IMR-90 (cell line): ENCODE measurements around the gene BRD4.

Source experiments
- BHLHE40 ChIP-seq: fragments of 150-350 bp; IDR thresholded peaks from 2 replicates; pipeline ENCODE4 v1.6.1; 2016; ENCODE audit warnings: mild to moderate bottlenecking, low read depth, low read length
- CEBPB ChIP-seq: IDR thresholded peaks from 2 replicates; pipeline ENCODE4 v1.6.1; 2012; ENCODE audit warnings: low read depth, low read length, improper control_type of control experiment
- CHD1 ChIP-seq: IDR thresholded peaks from 2 replicates; pipeline ENCODE4 v1.6.1; 2012; ENCODE audit warnings: low read depth, low read length, improper control_type of control experiment
- FOS ChIP-seq: fragments of 150-350 bp; IDR thresholded peaks from 2 replicates; pipeline ENCODE4 v1.6.1; 2016; ENCODE audit warnings: low read depth, low read length
- MAFK ChIP-seq: IDR thresholded peaks from 2 replicates; pipeline ENCODE4 v1.6.1; 2012; ENCODE audit warnings: low read depth, low read length, improper control_type of control experiment
- MAZ ChIP-seq: IDR thresholded peaks from 2 replicates; pipeline ENCODE4 v1.6.1; 2012; ENCODE audit warnings: low read depth, mild to moderate bottlenecking, low read length, improper control_type of control experiment, moderate library complexity, borderline replicate concordance
- MXI1 ChIP-seq: IDR thresholded peaks from 2 replicates; pipeline ENCODE4 v1.6.1; 2012; ENCODE audit warnings: low read depth, mild to moderate bottlenecking, low read length, moderate library complexity, borderline replicate concordance
- POLR2A ChIP-seq: IDR thresholded peaks from 2 replicates; pipeline ENCODE4 v1.6.1; 2012; ENCODE audit warnings: mild to moderate bottlenecking, low read depth, low read length
- RAD21 ChIP-seq: IDR thresholded peaks from 2 replicates; pipeline ENCODE4 v1.6.1; 2012; ENCODE audit warnings: low read length, improper control_type of control experiment
- RFX5 ChIP-seq: IDR thresholded peaks from 2 replicates; pipeline ENCODE4 v1.8.0; 2012; ENCODE audit warnings: low read depth, mild to moderate bottlenecking, low read length, moderate library complexity
- SMC3 ChIP-seq: fragments of 150-350 bp; IDR thresholded peaks from 2 replicates; pipeline ENCODE4 v1.6.1; 2016; ENCODE audit warnings: low read depth, mild to moderate bottlenecking, antibody characterized with exemption, low read length, moderate library complexity
- TF ChIP-seq, protein P1 (sequence below): conservative IDR thresholded peaks from 2 replicates; pipeline ENCODE4 v1.5.1; 2012; ENCODE audit warnings: mild to moderate bottlenecking, low read depth, low read length, improper control_type of control experiment
- TF ChIP-seq, protein P2 (sequence below): fragments of 150-350 bp; IDR thresholded peaks from 2 replicates; pipeline ENCODE4 v1.6.1; 2017; ENCODE audit warnings: mild to moderate bottlenecking, antibody characterized with exemption, low read length, low read depth
- TF ChIP-seq, protein P3 (sequence below): fragments of 150-350 bp; IDR thresholded peaks from 2 replicates; pipeline ENCODE4 v1.6.1; 2016; ENCODE audit warnings: low read depth, mild to moderate bottlenecking, low read length, moderate library complexity, borderline replicate concordance

DNA sequence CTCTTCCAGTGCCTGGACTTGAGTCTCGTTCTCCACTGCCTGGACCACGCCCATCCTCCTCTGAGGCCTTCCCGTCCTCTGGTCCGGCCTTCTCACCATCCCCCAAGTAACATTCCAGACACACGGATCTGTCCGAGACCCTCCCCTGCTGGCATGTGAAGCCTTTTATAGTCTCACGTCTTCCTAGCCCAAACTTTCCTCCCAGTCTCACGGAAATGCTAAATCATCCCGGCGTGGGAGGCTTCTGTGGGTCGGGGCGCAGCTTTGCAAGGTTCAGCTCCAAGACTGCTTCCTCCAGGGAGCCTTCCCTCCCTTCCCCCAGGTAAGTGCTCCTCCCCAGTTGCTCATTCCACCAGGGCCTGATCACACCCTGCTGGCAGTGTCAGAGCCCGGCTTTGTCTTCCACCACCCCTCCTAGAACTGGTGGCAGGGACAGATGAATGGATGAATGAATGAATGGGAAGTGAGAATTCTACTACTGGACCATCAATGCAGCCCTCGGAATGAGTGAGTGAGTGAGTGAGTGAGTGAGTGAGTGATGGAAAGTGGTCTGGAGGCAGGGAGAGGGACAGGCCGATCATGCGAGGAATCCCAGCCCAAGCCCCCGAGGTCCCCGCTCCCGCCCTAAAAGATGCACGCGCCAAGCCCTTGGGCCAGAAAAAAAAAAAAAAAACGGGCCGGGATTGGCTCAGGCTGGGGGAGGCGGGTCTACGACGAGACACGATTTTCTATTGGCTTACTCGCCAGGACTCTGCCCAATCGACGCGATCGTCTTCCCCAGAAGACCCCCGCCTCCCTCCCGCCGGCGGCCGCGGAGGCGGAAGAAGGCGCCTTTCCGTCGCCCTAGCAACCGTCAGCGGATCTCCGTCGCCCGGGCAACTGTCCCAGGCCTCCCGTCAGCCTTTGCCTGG, 109.3 kb downstream of the BRD4 start:
- TF ChIP-seq CHD1: no peak
- no peak for TF ChIP-seq POLR2A
- TF ChIP-seq BHLHE40: peak; percentile 18; the same call in 1 of the 2 replicates
- TF ChIP-seq, protein P1, sequence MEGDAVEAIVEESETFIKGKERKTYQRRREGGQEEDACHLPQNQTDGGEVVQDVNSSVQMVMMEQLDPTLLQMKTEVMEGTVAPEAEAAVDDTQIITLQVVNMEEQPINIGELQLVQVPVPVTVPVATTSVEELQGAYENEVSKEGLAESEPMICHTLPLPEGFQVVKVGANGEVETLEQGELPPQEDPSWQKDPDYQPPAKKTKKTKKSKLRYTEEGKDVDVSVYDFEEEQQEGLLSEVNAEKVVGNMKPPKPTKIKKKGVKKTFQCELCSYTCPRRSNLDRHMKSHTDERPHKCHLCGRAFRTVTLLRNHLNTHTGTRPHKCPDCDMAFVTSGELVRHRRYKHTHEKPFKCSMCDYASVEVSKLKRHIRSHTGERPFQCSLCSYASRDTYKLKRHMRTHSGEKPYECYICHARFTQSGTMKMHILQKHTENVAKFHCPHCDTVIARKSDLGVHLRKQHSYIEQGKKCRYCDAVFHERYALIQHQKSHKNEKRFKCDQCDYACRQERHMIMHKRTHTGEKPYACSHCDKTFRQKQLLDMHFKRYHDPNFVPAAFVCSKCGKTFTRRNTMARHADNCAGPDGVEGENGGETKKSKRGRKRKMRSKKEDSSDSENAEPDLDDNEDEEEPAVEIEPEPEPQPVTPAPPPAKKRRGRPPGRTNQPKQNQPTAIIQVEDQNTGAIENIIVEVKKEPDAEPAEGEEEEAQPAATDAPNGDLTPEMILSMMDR: no peak
- TF ChIP-seq RFX5: no peak
- TF ChIP-seq SMC3: no peak
- TF ChIP-seq MAZ: peak; percentile 92
- no peak for TF ChIP-seq RAD21
- no peak for TF ChIP-seq CEBPB
- TF ChIP-seq, protein P2, sequence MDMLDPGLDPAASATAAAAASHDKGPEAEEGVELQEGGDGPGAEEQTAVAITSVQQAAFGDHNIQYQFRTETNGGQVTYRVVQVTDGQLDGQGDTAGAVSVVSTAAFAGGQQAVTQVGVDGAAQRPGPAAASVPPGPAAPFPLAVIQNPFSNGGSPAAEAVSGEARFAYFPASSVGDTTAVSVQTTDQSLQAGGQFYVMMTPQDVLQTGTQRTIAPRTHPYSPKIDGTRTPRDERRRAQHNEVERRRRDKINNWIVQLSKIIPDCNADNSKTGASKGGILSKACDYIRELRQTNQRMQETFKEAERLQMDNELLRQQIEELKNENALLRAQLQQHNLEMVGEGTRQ: no peak
- peak; percentile 94 for TF ChIP-seq MXI1
- TF ChIP-seq MAFK: no peak
- TF ChIP-seq, protein P3, sequence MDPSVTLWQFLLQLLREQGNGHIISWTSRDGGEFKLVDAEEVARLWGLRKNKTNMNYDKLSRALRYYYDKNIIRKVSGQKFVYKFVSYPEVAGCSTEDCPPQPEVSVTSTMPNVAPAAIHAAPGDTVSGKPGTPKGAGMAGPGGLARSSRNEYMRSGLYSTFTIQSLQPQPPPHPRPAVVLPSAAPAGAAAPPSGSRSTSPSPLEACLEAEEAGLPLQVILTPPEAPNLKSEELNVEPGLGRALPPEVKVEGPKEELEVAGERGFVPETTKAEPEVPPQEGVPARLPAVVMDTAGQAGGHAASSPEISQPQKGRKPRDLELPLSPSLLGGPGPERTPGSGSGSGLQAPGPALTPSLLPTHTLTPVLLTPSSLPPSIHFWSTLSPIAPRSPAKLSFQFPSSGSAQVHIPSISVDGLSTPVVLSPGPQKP: no peak
- TF ChIP-seq FOS: no peak
